Right lobe of liver (tissue), 6 donors: ENCODE data around the gene RIMBP2. TPM values are rescaled to one million over a fixed set of nuclear protein-coding genes. Genes with fewer than 3 reads are reported as not detected.

Experiments
- ATAC-seq, 4 donors: fragments of 200-7000 bp; cut with Tn5 transposase; one replicate each; pipeline ENCODE4 v1.9.1; 2020; ENCODE audit warnings: mild to moderate bottlenecking in 4 of 4, moderate library complexity in 4 of 4
- DNase-seq, 3 donors: peaks; one replicate each; pipeline ENCODE4 v3.0.0-alpha.2; 2020
- H3K27ac ChIP-seq, 3 donors: fragments of 200-600 bp; one replicate each; pipeline ENCODE4 v1.8.0; 2022
- H3K27me3 ChIP-seq, 2 donors: fragments of 200-600 bp; one replicate each; pipeline ENCODE4 v1.8.0; 2022
- H3K36me3 ChIP-seq, 4 donors: fragments of 200-600 bp; sonication (generic) in 1 of 4; one replicate each; pipeline versions ENCODE4 v1.5.1 to v1.8.0; 2017 to 2022; ENCODE audit warnings: control low read depth in 1 of 4
- H3K4me1 ChIP-seq, 4 donors: fragments of 200-600 bp; sonication (generic) in 1 of 4; one replicate each; pipeline versions ENCODE4 v1.5.1 to v1.8.0; 2017 to 2022; ENCODE audit warnings: control low read depth in 1 of 4
- H3K4me3 ChIP-seq, 3 donors: fragments of 200-600 bp; one replicate each; pipeline ENCODE4 v1.8.0; 2022
- H3K9me3 ChIP-seq, 4 donors: fragments of 200-600 bp; sonication (generic) in 1 of 4; one replicate each; pipeline versions ENCODE4 v1.5.1 to v1.8.0; 2017 to 2022; ENCODE audit warnings: control low read depth in 1 of 4
- CTCF ChIP-seq, 4 donors: fragments of 200-600 bp in 3 of 4; fragments of 450-650 bp in 1 of 4; IDR thresholded peaks; one replicate each; pipeline versions ENCODE4 v1.5.1 to v1.8.0; 2016 to 2022; ENCODE audit warnings: antibody characterized with exemption in 4 of 4, mild to moderate bottlenecking in 2 of 4
- POLR2A ChIP-seq: fragments of 450-650 bp; IDR thresholded peaks from one replicate; pipeline ENCODE4 v1.6.1; 2017; ENCODE audit warnings: antibody characterized with exemption, mild to moderate bottlenecking
- WGBS: methylation state at CpG from one replicate; pipeline ENCODE4 v1.1.6; 2018; ENCODE audit warnings: low coverage, low lambda C conversion rate; ENCODE audit not compliant: insufficient coverage; ENCODE audit errors: missing lambda C conversion rate; 5-methylcytosine and 5-hydroxymethylcytosine counted together
- intact Hi-C, 2 donors: fragments of 100-400 bp; cut with DNase I; formaldehyde crosslinking; loops; one replicate each; pipeline versions ENCODE4 v1.11.2 to v1.14.1; 2022
- total RNA-seq, 6 experiments: library from RNA; depleted of rRNA in 2 of 6; stranded (reverse); fragments of >200 nt in 2 of 6; fragmentation: NEBNext Ultra II Directional in 3 of 6; extraction: Animal tissue kit (Norgen Biotek cat#: 25700) in 3 of 6; gene quantifications; one replicate each; pipeline versions ENCODE4 v1.1.0 to v1.2.4, GENCODE V29; 2016 to 2023
- donor health status: DM: no; HTN: yes; CAD: no.
- donor health status: DM: no; HTN: no; CAD: no.
- donor health status: DM: no; HTN: no; CAD: no.
- donor health status: DM: no; HTN: yes; CAD: no.
- donor health status: DM: no; HTN: yes; CAD: no.

The RIMBP2 gene
- total RNA-seq, 6 experiments from 2014 or later, result 0.04 to 0.19 TPM; not detected in 4

- intact Hi-C loops, result no loop called here
- Histone ChIP-seq H3K4me3 (no peak overlapping the region), H3K4me1 (no peaks in the 10 kb centered on the region), H3K9me3 (no peaks in the 10 kb centered on the region), H3K27ac (no peak overlapping the region), H3K36me3 (no peaks in the 10 kb centered on the region), H3K27me3 (no peaks in the 10 kb centered on the region)
- TF ChIP-seq CTCF (IDR thresholded peaks at IDR 0.05) (no peak), POLR2A (no peak)
- ATAC-seq, result no peak
- 69% methylated on average over 5 of the region's 7 CpGs for whole genome bisulfite sequencing
- DNase-seq, result no peak
These were observed 33.0 kb downstream of the RIMBP2 start for GRCh38 chr12:130683080-130683479.

GRCh38 chr12:130680451-130680990 lies 35.6 kb downstream of the RIMBP2 start:
- intact Hi-C loops, result no loop called here
- H3K4me1 ChIP-seq, result no peaks in the 10 kb centered on the region
- DNase-seq, result no peak
- no peak overlapping the region for H3K27ac ChIP-seq
- H3K4me3 ChIP-seq, result no peak overlapping the region
- no peak for TF ChIP-seq POLR2A
- TF ChIP-seq CTCF (IDR thresholded peaks at IDR 0.05), result no peak
- no peaks in the 10 kb centered on the region for H3K27me3 ChIP-seq
- H3K36me3 ChIP-seq, result no peaks in the 10 kb centered on the region
- no peak for ATAC-seq
- WGBS, result 68% methylated on average over 10 of the region's 15 CpGs
- H3K9me3 ChIP-seq, result no peaks in the 10 kb centered on the region

GRCh38 chr12:130677957-130678558 lies 38.0 kb downstream of the RIMBP2 start:
- no peak overlapping the region for H3K4me3 ChIP-seq
- intact Hi-C loops, result no loop called here
- H3K27ac ChIP-seq, result no peak overlapping the region
- H3K36me3 ChIP-seq, result no peaks in the 10 kb centered on the region
- no peaks in the 10 kb centered on the region for H3K4me1 ChIP-seq
- H3K9me3 ChIP-seq, result no peaks in the 10 kb centered on the region
- no peaks in the 10 kb centered on the region for H3K27me3 ChIP-seq
- DNase-seq (no peak), ATAC-seq (no peak)
- no peak for TF ChIP-seq CTCF (IDR thresholded peaks at IDR 0.05)
- no peak for TF ChIP-seq POLR2A
- WGBS, result 63% methylated on average over 9 of the region's 23 CpGs

- H3K4me1 ChIP-seq, result no peaks in the 10 kb centered on the region
- H3K27ac ChIP-seq, result no peak overlapping the region
- intact Hi-C loops, result no loop called here
- no peak overlapping the region for H3K4me3 ChIP-seq
- 77% methylated on average over 7 of the region's 15 CpGs for WGBS
- DNase-seq, result no peak
- ATAC-seq, result no peak
- H3K36me3 ChIP-seq, result no peaks in the 10 kb centered on the region
- TF ChIP-seq CTCF (IDR thresholded peaks at IDR 0.05) (no peak), POLR2A (no peak)
- no peaks in the 10 kb centered on the region for H3K9me3 ChIP-seq
- H3K27me3 ChIP-seq, result no peaks in the 10 kb centered on the region
These were observed 40.3 kb downstream of the RIMBP2 start for GRCh38 chr12:130675791-130676190.
